CD4-positive, alpha-beta T cell treated with Interferon gamma for 1 hour (primary cell): ENCODE results near the gene EDC4.
"Not testable (repeated sequence)": the region's sequence is repeated elsewhere in the genome, so short reads cannot be mapped to it uniquely, and the experiment has no call there.

Experiments used
- DNase-seq: peaks from one replicate; pipeline ENCODE4 v3.0.0-alpha.2; 2020

EDC4 gene

DNA sequence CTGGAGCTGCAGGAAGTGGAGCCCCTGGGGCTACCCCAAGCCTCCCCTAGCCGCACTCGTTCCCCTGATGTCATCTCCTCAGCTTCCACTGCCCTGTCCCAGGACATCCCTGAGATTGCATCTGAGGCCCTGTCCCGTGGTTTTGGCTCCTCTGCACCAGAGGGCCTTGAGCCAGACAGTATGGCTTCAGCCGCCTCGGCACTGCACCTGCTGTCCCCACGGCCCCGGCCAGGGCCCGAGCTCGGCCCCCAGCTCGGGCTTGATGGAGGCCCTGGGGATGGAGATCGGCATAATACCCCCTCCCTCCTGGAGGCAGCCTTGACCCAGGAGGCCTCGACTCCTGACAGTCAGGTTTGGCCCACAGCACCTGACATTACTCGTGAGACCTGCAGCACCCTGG lies 7.7 kb downstream of the EDC4 start:
- no peak for DNase-seq

GRCh38 chr16:67881621-67882161 lies 8.8 kb downstream of the EDC4 start:
- DNase-seq = no peak

- no peak for DNase-seq
Measured at GRCh38 chr16:67882374-67883145, 9.7 kb downstream of the EDC4 start.

DNA sequence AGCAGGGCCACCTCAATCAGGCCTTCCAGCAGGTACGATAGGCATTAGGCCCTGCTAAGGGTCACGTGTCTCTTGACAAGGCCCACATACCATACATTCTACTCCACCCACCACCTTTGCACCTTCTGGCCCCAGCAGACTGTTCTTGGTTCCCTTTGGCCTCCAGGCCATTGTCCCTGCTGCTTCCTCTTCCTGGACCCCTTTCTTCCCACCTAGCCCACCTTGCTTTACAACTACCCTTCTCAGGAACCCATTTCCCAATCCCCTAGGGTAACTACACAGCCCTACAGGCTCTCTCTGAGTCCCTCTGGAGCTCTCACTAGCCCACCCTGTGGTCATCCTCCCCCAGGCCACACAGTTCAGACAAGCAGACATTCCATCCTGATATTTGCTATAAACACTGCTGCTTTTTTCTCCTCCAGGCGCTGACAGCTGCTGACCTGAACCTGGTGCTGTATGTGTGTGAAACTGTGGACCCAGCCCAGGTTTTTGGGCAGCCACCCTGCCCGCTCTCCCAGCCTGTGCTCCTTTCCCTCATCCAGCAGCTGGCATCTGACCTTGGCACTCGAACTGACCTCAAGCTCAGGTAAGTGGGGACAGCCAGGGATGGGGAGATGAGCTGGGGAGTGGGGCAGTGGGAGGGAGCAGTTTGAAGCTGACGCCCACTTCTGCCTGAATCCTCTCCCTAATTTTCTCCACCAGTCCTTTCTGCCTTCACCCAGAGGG lies 10.5 kb downstream of the EDC4 start:
- DNase-seq = no peak

DNA sequence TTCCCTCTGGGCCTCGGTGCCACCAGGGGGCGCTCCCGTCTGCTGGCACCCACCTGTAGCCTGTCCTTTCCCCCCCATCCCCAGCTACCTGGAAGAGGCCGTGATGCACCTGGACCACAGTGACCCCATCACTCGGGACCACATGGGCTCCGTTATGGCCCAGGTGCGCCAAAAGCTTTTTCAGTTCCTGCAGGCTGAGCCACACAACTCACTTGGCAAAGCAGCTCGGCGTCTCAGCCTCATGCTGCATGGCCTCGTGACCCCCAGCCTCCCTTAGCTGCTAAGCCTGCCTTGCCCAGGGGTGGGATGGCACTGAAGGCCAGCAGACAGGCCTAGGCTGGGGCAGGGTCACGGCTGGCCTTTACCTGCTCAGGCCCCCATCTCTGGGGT lies 11.0 kb downstream of the EDC4 start:
- peak; percentile 68 for DNase-seq

- no peak for DNase-seq
Measured at GRCh38 chr16:67884684-67885083, 11.8 kb downstream of the EDC4 start, which contains the start of gene NRN1L. TSS of gene NRN1L (plus strand) at chr16:67884885. CDS start at chr16:67884904, 19 bp downstream.

GRCh38 chr16:67885545-67885944 lies 12.7 kb downstream of the EDC4 start:
- no peak for DNase-seq

- DNase-seq = no peak
Measured at GRCh38 chr16:67885976-67886375, 13.1 kb downstream of the EDC4 start.

DNA sequence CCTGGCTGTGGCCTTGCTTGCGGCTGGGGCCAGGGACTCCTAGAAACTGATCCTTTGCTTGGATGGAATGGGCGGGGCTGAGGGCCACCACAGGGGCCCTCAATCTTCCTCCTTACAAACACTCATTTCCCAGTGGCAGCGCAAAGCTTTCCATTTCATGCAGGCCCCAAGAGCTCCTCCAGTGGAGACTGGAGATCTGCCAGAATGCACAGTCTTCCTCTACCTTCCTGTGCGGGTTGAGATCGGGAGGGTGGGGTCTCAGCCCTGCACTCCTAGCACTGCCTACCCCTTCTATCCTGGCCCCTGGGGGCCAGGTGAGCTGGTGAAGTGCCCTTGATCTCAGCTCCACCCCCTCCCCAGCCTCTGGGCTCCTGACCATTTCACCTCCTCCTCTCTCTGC lies 13.5 kb downstream of the EDC4 start:
- no peak for DNase-seq

DNA sequence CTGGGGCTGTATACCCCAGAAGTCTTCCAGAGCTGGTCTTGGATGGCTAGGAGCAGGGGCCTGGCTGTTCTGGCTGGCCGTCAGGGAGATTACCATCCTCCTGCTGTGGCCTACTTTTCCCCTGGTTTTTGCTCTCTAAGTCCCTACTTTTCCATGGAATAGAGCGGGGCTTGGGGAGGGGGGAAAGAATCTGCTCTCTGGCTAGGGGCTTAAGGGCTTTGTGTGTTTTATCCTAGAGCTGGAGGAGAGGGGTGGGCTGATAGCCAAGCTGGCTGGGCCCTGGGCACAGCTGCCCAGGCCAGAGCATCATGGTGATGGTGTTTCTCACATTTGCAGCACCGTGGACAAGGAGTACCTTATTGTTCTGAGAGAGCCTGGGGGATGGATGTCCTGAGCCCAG lies 15.5 kb downstream of the EDC4 start:
- no peak for DNase-seq

DNA sequence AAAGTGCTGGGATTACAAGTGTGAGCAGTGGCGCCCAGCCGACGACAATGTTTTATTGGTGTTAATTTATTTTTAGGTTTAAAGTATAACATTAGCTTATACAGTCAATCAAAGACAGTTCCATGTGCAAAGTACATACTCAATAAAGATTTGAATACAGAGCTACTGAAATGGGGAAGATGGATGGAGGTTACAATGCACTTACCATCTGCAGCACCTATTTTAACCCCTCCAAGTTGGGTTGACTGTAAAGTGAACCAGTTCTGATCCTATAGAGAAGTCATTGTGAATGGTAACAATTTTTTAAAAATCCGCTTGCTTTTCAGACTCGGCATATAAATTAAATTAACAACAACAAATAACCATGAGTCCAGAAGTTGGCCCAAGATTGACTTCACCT lies 19.5 kb downstream of the EDC4 start:
- DNase-seq = no peak

GRCh38 chr16:67892899-67893742 lies 20.3 kb downstream of the EDC4 start, which contains the start of gene PSKH1:
TSS of gene PSKH1 (plus strand) at chr16:67893254. CDS start at chr16:67908750, 15,496 bp downstream.
- DNase-seq = peak; percentile 91

GRCh38 chr16:67893743-67894399 lies 21.0 kb downstream of the EDC4 start:
- DNase-seq = no peak

DNA sequence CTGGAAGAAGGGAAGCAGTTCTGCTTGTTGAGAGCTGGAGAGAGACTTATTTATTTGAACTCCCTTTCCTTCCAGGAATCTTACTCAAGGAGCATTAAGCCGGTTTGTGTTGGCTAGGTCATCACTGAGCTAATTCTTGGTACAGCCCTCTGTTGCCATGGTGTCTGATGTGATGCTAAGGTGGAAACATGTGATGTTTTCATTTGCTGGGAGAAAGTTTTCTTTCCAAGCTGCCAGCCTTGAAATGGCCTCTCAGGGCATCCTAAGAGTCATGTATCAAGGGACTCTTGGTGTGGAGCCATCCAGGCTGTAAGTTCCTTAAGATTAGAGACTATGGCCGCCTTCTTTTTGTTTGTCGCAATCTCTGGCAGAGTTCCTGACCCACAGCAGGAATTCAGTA lies 24.4 kb downstream of the EDC4 start:
- no peak for DNase-seq

GRCh38 chr16:67901734-67902133 lies 28.9 kb downstream of the EDC4 start:
- DNase-seq = no peak

GRCh38 chr16:67902831-67903230 lies 30.0 kb downstream of the EDC4 start:
- no peak for DNase-seq

DNA sequence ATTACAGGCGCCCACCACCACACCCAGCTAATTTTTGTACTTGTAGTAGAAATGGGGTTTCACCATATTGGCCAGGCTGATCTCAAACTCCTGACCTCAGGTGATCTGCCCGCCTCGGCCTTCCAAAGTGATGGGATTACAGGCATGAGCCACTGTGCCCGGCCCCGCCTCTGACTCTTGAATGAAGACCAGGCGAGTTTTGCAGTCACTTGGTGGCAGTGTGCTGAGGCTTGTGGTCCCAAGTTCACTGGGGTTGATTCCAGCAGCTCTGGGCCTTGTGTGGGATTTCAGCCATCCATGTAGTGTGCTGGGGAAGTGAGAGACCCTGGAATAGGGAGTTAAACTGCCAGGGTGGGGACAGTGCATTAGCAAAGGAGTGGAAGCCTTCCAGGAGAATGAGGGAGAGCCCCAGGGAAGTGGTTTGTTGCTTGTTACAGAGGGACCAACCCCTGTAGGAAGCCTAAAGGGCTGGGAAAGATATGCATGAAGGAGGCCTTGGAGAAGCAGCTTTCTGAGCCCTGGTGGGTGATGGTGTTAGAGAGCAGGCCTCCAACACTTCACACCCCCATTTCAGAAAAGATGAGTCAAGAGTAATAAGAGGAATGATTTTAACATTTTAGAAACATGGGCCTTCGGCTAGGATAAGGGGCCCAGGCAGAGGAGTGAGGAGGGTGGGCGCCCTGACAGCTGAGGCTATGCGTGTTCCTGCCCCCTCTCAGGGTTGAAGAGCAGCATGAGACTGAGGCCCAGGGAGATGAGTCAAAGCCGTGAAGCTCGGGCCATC lies 34.7 kb downstream of the EDC4 start:
- no peak for DNase-seq

DNA sequence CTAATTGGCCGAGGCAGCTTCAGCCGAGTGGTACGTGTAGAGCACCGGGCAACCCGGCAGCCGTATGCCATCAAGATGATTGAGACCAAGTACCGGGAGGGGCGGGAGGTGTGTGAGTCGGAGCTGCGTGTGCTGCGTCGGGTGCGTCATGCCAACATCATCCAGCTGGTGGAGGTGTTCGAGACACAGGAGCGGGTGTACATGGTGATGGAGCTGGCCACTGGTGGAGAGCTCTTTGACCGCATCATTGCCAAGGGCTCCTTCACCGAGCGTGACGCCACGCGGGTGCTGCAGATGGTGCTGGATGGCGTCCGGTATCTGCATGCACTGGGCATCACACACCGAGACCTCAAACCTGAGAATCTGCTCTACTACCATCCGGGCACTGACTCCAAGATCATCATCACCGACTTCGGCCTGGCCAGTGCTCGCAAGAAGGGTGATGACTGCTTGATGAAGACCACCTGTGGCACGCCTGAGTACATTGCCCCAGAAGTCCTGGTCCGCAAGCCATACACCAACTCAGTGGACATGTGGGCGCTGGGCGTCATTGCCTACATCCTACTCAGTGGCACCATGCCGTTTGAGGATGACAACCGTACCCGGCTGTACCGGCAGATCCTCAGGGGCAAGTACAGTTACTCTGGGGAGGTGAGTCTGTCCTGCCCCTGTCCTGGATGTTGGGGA lies 36.3 kb downstream of the EDC4 start:
- no peak for DNase-seq

- no peak for DNase-seq
Measured at GRCh38 chr16:67910158-67910557, 37.3 kb downstream of the EDC4 start.

DNA sequence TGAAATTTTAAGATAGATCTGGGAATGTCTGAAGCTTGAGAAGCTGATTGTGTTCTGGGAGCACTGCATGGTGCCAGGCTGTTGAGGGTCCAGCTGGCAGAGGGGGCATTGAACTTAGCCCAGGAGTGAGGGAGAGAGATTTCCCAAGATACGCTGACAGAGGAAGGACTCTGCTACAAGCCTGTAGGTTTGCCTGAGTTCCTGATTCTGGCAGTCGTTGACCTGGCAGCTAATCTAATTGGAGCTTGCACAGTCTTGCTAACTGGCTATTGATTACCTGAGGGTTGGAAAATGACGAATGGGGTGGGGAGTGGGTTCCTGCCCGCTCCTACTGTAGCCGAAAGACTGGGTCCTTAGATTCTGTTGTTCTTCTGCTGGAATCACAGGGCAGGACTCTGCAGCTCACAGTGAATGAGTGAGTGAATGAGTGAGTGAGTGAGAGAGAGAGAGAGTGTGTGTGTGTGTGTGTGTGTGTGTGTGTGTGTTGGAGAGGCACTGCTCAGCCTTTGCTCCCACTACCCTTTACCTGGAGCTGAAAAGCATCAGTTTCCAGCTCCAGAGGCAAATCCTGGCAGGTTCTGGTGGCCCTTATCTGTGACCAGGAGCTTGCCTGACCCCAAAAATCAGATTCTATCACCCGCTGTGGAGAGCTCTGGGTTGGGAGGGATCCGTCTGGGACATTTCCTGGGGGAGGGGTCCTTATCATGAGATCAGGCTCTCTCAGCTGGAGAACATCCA lies 42.1 kb downstream of the EDC4 start:
- no peak for DNase-seq

GRCh38 chr16:67915496-67915769 lies 42.6 kb downstream of the EDC4 start:
- not testable (repeated sequence) for DNase-seq
